GOT3 (cell line): ENCODE data around the gene PARP14.
"Not testable (repeated sequence)": the region's sequence is repeated elsewhere in the genome, so short reads cannot be mapped to it uniquely, and the experiment has no call there.

Experiments used
- DNase-seq: peaks from one replicate; lab custom pipeline; 2025; ENCODE audit warnings: mixed read lengths; lab: John Stamatoyannopoulos, UW

PARP14 gene

DNA sequence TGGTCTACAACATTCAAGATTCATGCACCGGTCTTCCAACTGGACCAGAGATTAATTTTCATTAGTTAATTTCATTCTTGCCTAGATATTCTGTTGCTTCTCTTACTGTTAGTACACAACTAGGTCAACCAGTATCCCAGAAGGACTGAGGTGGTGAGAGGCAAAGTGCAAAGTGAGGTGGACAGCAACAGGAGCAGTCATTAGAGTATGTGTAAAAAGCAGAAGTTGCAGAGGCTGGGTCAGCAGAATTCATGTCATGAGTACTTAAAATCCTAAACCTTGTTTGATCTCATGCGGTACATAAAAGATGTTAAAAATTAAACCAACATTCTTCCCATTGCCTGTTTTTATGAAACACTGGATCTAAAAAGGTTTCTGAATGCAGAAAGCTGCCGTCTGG is 46.7 kb downstream of the PARP14 start:
- no peak for DNase-seq

GRCh38 chr3:122727766-122728165 is 47.1 kb downstream of the PARP14 start:
- DNase-seq: no peak

DNA sequence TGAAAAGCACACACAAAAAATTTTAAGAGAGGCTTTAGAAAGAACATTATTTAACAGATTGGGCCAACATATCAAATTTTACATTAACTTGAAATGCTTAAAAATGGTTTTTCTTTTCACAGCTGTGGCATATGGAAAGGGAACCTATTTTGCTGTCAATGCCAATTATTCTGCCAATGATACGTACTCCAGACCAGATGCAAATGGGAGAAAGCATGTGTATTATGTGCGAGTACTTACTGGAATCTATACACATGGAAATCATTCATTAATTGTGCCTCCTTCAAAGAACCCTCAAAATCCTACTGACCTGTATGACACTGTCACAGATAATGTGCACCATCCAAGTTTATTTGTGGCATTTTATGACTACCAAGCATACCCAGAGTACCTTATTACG is 47.5 kb downstream of the PARP14 start:
- DNase-seq: no peak

DNA sequence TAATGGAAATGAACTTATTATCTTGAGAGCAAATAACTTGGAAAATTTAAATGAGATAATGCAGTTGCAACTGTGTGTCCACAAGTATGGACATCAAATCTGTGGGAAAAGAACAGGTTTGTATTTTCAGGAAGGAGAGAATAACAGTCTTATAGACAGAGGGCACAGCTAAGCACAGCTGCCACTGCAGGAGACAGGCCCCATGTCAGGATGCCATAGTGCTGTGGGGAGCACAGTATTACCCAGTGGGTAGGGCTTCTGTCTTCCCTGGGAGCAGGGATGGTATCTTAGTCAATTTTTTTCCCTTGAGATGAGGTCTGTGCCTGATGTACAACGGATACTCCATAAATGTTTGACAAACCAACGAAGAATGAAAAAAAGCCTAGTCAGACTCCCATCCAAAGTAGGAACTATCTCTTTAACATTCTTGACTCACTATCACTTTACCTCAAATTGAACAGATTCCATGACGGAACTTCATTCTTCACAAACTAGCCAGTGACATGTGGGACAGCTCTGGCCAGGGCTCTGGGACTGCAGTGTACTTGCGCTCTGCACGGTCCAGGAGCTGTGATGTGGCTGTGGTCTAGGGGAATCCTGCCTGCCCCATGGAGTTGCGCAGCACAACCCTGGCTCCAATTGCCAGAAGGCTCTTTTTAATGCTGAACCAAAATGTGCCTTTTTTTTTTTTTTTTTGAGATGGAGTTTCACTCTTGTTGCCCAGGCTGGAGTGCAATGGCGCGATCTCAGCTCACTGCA is 48.3 kb downstream of the PARP14 start:
- no peak for DNase-seq

- no peak for DNase-seq
Observed at GRCh38 chr3:122730240-122730639, 49.6 kb downstream of the PARP14 start.

DNA sequence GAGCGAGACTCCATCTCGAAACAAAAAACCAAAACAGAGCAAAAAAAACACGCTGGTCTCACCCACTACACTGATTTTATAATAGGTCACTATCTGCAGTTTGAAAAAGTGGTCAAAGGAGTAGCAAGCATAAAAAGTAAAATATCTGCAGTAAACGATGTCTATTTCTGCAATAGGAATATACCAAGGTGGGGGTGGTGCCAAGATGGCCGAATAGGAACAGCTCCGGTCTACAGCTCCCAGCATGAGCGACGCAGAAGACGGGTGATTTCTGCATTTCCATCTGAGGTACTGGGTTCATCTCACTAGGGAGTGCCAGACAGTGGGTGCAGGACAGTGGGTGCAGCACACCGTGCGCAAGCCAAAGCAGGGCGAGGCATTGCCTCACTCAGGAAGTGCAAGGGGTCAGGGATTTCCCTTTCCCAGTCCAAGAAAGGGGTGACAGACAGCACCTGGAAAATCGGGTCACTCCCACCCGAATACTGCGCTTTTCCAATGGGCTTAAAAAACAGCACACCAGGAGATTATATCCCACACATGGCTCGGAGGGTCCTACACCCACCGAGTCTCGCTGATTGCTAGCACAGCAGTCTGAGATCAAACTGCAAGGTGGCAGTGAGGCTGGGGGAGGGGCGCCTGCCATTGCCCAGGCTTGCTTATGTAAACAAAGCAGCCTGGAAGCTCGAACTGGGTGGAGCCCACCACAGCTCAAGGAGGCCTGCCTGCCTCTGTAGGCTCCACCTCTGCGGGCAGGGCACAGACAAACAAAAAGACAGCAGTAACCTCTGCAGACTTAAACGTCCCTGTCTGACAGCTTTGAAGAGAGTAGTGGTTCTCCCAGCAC is 52.3 kb downstream of the PARP14 start:
- DNase-seq: not testable (repeated sequence)

DNA sequence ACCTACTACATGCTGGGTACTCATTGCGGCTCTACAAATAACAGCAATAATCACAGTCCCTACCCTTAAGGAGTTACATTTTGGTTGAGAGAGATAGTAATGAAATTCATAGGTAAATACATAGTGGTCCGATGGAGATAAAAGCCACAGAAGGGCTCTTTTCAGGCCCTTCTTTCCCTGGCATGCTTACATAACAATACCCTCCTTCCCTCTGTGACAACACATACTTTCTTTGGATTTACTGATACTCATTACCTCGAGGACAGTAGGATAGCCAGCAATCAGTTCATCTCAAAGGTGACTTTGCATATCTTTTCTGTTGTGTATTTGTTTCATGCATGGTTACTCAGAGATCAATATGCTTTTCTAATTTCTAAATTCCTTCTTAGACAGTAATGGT is 58.5 kb downstream of the PARP14 start:
- DNase-seq: no peak

- DNase-seq: no peak
Observed at GRCh38 chr3:122742234-122742633, 61.6 kb downstream of the PARP14 start.

DNA sequence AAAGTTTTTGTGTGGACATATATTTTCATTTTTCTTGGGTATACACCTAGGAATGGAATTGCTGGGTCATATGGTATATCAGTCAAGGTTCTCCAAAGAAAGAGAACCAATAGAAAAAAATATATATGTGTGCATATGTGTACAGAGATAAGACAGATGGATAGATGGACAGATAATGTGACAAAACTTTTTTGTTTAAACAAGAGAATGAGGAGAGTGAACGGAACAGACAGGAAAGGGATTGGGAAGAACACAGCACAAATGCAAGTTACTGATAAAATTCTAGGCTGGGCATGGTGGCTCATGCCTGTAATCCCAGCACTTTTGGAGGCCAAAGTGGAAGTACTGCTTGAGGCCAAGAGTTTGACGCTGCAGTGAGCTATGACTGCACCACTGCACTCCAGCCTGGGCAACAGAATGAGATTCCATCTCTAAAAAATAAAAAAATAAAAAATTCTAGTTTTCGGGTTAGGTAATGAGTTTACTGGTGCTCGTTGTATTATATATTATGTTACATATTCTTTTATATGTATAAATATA is 63.0 kb downstream of the PARP14 start:
- no peak for DNase-seq

DNA sequence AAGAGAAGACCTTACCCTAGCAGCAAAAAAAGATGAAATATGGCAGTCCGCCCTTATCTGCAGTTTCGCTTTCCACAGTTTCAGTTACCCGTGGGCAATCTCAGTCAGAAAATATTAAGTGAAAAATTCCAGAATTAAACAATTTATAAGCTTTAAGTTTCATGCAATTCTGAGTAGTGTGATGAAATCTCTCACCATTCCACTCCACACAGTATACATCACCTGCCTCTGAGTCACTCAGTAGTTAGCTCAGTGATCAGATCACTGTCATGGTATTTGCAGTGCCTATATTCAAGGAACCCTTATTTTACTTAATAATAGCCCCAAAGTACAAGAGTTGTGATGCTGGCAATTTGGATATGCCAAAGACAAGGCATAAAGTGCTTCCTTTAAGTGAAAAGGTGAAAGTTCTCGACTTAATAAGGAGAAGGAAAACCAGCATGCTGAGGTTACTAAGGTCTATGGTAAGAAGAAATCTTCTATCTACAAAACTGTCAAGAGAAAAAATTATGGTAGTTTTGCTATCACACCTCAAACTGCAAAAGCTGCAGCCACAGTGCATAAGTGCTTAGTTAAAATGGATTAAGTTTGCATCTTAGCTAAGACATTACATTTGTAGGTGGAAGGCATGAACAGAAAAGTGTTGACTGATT is 64.9 kb downstream of the PARP14 start:
- no peak for DNase-seq

DNA sequence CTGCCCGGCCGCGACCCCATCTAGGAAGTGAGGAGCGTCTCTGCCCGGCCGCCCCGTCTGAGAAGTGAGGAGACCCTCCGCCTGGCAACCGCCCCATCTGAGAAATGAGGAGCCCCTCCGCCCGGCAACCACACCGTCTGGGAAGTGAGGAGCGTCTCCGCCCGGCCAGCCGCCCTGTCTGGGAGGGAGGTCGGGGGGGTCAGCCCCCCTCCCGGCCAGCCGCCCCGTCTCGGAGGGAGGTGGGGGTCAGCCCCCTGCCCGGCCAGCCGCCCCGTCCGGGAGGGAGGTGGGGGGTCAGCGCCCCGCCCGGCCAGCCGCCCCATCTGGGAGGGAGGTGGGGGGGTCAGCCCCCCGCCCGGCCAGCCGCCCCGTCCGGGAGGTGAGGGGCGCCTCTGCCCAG is 66.7 kb downstream of the PARP14 start:
- DNase-seq: not testable (repeated sequence)

- no peak for DNase-seq
Observed at GRCh38 chr3:122748347-122748746, 67.7 kb downstream of the PARP14 start.

DNA sequence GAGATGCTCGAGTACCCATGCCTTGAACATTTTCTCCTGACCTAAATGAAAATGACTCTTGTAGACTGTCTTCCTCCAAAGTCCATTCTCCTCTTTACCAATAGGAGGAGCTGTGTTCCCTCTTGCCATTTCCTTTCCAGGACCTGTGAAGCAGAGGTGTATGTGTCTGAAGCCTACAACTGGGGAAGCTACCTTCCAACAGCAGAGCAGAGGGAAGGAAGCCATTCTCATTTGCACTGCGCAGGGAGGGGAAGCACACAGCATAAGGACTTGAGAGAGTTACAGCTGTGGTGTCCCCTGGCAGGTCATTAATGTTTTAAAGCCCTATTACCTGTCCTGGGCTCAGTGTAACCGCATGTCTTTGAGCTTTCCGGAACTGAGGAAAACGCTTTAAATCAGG is 74.3 kb downstream of the PARP14 start:
- no peak for DNase-seq

DNA sequence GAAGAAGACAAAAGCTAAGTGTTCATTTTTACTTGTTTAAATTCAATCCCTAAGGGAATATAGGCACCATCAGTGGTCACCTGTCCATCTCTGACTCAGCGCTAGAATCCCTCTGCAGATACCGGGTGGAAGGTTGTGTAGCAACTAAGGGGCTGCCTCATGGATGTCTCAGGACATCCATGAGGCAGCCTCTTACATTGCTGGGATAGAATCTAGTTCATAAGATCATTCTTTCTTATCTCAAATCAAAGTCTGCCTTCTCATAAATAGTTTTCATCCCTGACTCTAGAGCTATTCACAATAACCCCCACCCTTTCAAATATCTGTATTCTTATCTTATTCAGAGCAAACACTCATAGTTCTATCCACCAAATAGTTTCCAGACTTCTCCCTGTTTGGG is 74.9 kb downstream of the PARP14 start:
- DNase-seq: no peak

DNA sequence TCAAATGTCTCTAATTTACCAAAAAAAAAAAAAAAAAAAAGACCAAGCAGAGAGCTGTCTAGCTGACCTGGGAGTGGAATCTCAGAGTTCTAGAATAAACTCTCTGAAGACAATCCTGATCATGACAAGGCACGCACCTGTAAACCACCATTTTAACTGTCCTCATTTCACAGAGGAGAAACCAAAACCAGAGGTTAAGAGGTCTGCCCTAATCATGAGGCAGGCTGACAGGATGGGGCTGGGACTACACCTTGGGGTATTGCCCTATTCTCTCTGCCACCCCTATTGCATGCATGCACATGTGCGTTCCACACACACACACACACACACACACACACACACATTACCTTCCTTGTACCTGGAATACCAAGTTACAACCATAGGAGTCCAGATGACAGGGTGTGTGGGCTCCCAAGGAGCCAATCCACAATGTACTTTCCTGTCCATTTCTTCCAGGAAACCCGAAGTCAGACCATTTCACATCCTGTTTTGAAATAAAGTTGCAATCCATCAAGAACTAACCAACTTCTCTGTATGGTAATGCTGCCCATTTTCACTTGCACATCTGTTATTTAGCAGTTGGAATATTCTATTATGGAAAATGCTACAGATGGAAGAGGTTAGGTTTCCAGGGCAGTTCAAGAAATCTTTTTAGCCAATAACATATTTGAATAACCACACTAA is 78.4 kb downstream of the PARP14 start:
- no peak for DNase-seq

DNA sequence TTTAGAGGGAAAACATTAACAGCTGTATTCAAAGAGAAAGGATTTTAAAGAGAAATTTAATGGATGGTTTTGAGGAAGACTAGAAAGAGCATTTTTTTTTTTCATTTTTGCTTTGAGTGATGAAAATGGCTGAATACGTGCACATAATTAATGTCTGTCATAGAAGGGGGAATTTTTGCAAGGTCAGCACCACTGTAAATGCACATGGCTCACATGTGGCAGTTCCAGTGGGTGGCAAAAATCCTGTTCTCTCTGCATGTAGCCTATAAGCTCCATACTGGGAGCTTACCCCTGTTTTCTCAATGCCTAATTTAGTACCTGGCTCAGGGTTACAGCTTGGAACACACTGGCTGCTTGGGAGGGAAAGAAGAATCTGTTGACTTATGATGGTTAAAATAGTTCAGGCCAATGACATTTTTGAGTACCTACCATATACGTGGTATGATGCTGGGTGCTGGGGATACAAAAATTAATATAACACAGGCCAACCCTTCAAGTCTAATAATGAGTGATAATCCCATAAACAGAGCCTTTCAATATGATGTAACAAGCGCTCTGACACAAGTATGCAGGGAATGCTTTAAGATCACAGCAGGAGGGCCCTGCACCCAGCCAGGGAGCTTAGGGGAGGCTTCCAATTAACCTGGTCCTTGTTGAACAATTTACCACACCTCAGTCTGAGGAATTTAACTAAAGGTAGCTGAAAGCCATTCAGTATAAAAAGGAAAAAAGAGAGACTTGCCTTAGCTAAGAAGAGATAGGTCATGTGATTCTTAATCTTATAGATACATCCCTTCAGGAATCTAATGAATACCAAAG is 80.0 kb downstream of the PARP14 start:
- no peak for DNase-seq

DNA sequence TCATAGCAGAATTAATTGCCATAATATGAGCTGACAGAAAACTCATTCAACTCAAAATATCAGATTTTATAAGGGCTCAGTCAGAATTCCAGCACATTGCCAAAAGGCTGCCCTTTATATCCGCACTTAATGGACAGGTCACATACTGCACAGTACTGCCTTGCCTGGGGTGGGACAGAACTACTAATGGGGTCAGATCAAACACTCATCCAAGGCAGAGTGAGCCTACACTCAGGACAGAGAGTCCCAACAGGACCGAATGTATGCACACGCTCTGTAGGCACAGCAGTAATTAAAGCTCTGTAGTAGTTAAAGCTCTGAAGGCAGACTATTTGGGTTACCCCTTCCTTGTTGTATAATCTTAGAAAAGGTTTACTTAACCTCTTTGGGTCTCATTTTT is 85.8 kb downstream of the PARP14 start:
- no peak for DNase-seq

- DNase-seq: no peak
Observed at GRCh38 chr3:122767540-122768372, 87.1 kb downstream of the PARP14 start.

DNA sequence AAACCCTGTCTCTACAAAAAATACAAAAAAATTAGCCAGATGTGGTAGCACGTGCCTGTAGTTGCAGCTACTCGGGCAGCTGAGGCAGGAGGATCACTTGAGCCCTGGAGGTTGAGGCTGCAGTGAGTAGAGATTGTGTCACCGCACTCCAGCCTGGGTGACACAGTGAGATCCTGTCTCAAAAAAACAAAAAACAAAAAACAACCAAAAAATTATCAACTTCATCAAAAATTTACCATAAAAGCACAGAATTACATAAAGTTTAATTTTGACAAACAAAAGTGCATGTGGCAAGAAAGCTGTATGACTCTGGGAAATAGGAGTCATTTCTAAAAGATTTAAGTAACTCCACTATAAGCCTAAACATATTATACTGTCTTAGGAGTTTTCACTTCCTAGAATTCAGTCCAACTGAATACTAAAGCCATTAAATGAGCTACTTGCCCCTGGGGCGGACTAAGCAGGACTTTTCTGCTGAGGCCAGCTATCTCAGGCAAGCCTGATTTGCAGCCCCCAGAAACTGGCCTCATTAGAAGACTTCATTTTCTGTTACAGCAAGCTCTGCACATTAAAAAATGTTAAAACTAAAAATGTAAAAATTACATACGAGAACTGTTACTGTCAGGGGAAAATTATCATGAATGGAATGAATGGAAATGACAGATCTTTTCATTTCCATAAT is 90.0 kb downstream of the PARP14 start:
- DNase-seq: no peak

- DNase-seq: no peak
Observed at GRCh38 chr3:122772827-122773226, 92.2 kb downstream of the PARP14 start.
